HEK293 (cell line): ENCODE results near the gene SPECC1L.

Experiments used
- CTCF ChIA-PET: fragments of 350-600 bp; formaldehyde crosslinking; extraction: SDS; loops from one replicate; lab custom pipeline; 2021; ENCODE audit warnings: antibody characterized with exemption; lab: Yijun Ruan, JAX
- POLR2A ChIA-PET: fragments of 300-600 bp; formaldehyde crosslinking; extraction: SDS; loops from one replicate; lab custom pipeline; 2020; ENCODE audit warnings: antibody characterized with exemption, inconsistent platforms; lab: Yijun Ruan, JAX
- H3K27ac ChIP-seq: fragments of 200-500 bp; sonication (Bioruptor generic); 2 replicates; pipeline ENCODE4 v1.5.1; 2014; ENCODE audit warnings: low read depth, low read length, control low read depth, inconsistent platforms; ENCODE audit errors: extremely low read depth
- H3K36me3 ChIP-seq, 2 experiments: fragments of 200-500 bp in 1 of 2; sonication (Bioruptor generic) in 1 of 2; 1 replicate in 1 of 2; 2 replicates in 1 of 2; pipeline ENCODE4 v1.5.1; 2014 to 2017; ENCODE audit warnings: inconsistent platforms in 2 of 2, low read length in 2 of 2; ENCODE audit not compliant: control insufficient read depth in 2 of 2, insufficient read depth in 1 of 2
- H3K4me1 ChIP-seq: fragments of 200-500 bp; sonication (Bioruptor generic); 2 replicates; pipeline ENCODE4 v1.5.1; 2014; ENCODE audit warnings: mild to moderate bottlenecking, low read length, inconsistent platforms; ENCODE audit not compliant: control insufficient read depth, insufficient read depth
- H3K4me3 ChIP-seq: 2 replicates; pipeline ENCODE4 v1.5.1; 2011; ENCODE audit warnings: low read depth, mild to moderate bottlenecking, control low read depth, low read length, moderate library complexity
- H3K9me3 ChIP-seq: fragments of 200-500 bp; sonication (Bioruptor generic); 2 replicates; pipeline ENCODE4 v1.5.1; 2014; ENCODE audit warnings: low read depth, low read length, inconsistent platforms; ENCODE audit not compliant: control insufficient read depth, insufficient read depth
- MEIS1 ChIP-seq: sonication (generic); formaldehyde crosslinking; IDR thresholded peaks from 2 replicates; pipeline ENCODE4 v1.8.1; 2022; ENCODE audit warnings: missing genetic modification reagents, mild to moderate bottlenecking, borderline replicate concordance
- ZNF664 ChIP-seq: fragments of 450-650 bp; formaldehyde crosslinking; IDR thresholded peaks from 2 replicates; pipeline ENCODE4 v1.5.1; 2016; ENCODE audit warnings: missing biosample characterization, missing genetic modification characterization
- TF ChIP-seq, protein P1 (sequence below): fragments of 450-650 bp; formaldehyde crosslinking; IDR thresholded peaks from 2 replicates; pipeline ENCODE4 v1.5.1; 2017; ENCODE audit warnings: missing biosample characterization, missing genetic modification characterization

Gene SPECC1L

DNA sequence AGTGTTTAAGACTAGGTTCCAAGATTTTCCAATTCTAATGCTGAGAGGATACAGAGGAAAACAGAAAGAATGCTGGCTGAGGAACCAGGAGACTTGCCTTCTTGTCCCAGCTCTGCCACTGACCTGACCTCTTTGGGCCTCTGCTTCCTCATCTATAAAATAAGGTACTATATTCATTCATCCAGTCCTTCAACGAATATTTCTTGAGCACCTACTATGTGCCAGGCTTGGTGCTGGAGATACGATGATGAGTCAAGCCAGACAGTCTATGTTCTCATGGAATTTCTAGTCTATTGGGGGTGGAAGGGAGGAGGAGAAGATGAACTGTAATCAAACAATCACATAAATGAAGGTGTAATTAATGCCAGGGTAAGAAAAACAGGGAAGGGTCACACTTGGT lies 196.7 kb downstream of the SPECC1L start:
- Histone ChIP-seq H3K27ac (no peak overlapping the region), H3K4me3 (no peak overlapping the region), H3K36me3 (no peaks in the 10 kb centered on the region), H3K9me3 (no peaks in the 10 kb centered on the region), H3K4me1 (peaks cover 6% of the 10 kb centered on the region)
- POLR2A ChIA-PET: interaction anchor here (0.8 to 1.1 kb wide), 2 partner anchors 34 to 35 kb away, joined by 3 read pairs; no protein-coding TSS in a partner anchor
- TF ChIP-seq, protein P1, sequence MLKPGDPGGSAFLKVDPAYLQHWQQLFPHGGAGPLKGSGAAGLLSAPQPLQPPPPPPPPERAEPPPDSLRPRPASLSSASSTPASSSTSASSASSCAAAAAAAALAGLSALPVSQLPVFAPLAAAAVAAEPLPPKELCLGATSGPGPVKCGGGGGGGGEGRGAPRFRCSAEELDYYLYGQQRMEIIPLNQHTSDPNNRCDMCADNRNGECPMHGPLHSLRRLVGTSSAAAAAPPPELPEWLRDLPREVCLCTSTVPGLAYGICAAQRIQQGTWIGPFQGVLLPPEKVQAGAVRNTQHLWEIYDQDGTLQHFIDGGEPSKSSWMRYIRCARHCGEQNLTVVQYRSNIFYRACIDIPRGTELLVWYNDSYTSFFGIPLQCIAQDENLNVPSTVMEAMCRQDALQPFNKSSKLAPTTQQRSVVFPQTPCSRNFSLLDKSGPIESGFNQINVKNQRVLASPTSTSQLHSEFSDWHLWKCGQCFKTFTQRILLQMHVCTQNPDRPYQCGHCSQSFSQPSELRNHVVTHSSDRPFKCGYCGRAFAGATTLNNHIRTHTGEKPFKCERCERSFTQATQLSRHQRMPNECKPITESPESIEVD: no peak
- TF ChIP-seq ZNF664 (tag by site-specific recombination) (0 out of 2 replicates have a peak, but pooled peaks have one; percentile 36), MEIS1 (CRISPR knock-in tag) (no peak)
- CTCF ChIA-PET: no interaction called here
